ENCODE results near the gene TBX1. TPM values are rescaled to one million over a fixed set of nuclear protein-coding genes. Genes with fewer than 3 reads are reported as not detected.

The TBX1 gene
- total and polyA plus RNA-seq, 2 of the 13 experiments (the other 11 are each of a cell fraction or from before 2014, with no cell fraction given): not detected

- POLR2A ChIA-PET: no interaction called here
- ATAC-seq: no peak
- no peak for DNase-seq (ENCODE audit: low spot score)
- intact Hi-C loops (cut with micrococcal nuclease; ENCODE audit: unreplicated experiment): no loop called here
- Histone ChIP-seq H3K36me3 (replicated peaks in 1 of 2; ENCODE audit: control insufficient read depth in 1 of 2, insufficient read depth in 2 of 2, low read length in 2 of 2) (no peaks in the 10 kb centered on the region), H3K9ac (ENCODE audit: insufficient read depth, low read depth, low read length) (no peak overlapping the region), H3K4me1 (ENCODE audit: insufficient read depth, low read length) (no peaks in the 10 kb centered on the region), H2AFZ (ENCODE audit: low read length) (no peak overlapping the region), H3K27ac (ENCODE audit: extremely low read length, insufficient read depth, low read length) (no peak overlapping the region), H3K27me3 (ENCODE audit: control insufficient read depth in 1 of 2, insufficient read depth in 2 of 2, low read length in 2 of 2) (no peaks in the 10 kb centered on the region), H4K20me1 (ENCODE audit: insufficient read depth, low read length) (no peaks in the 10 kb centered on the region), H3K79me2 (ENCODE audit: insufficient read depth, low read length) (no peaks in the 10 kb centered on the region), H3K9me3 (ENCODE audit: low read length) (no peaks in the 10 kb centered on the region), H3K4me3 (replicated peaks in 1 of 3; ENCODE audit: insufficient read depth in 1 of 3, low read depth in 2 of 3, low read length in 3 of 3) (no peak overlapping the region), H3K4me2 (ENCODE audit: low read depth, low read length) (no peak overlapping the region)
- CTCF ChIA-PET (ENCODE audit: low intra/inter-chr PET ratio, low total read pairs): no interaction called here
- no peak for FAIRE-seq
- in situ Hi-C loops (cut with HindIII; ENCODE audit: extremely low pct_ligation_motif_present, low pct_unique_long_range_greater_than_20kb): no loop called here
- 88% methylated on average over 7 of the region's 8 CpGs for WGBS (ENCODE audit: low lambda C conversion rate)
- no TSS peak for BruUV-seq (replicated peaks)
- TF ChIP-seq PAWR (CRISPR knock-in tag; IDR thresholded peaks at IDR 0.05; ENCODE audit: borderline replicate concordance) (no peak), ZNF691 (CRISPR knock-in tag; IDR thresholded peaks at IDR 0.05; ENCODE audit: borderline replicate concordance, low read depth) (no peak), MEIS1 (CRISPR knock-in tag; IDR thresholded peaks at IDR 0.05; ENCODE audit: borderline replicate concordance) (no peak), ZC3H13 (CRISPR knock-in tag; IDR thresholded peaks at IDR 0.05) (no peak), POLR2A (IDR thresholded peaks at IDR 0.05; ENCODE audit: insufficient read depth in 1 of 2, low read depth in 2 of 2, low read length in 2 of 2) (no peak), TRIM24 (CRISPR knock-in tag; IDR thresholded peaks at IDR 0.05) (no peak), REPIN1 (CRISPR knock-in tag; IDR thresholded peaks at IDR 0.05; ENCODE audit: borderline replicate concordance, low read depth) (no peak), TCF12 (IDR thresholded peaks at IDR 0.05) (no peak), TCF12 (CRISPR knock-in tag; IDR thresholded peaks at IDR 0.05) (no peak), NRL (CRISPR knock-in tag; IDR thresholded peaks at IDR 0.05; ENCODE audit: borderline replicate concordance) (no peak)
- TF ChIP-seq, protein P1, sequence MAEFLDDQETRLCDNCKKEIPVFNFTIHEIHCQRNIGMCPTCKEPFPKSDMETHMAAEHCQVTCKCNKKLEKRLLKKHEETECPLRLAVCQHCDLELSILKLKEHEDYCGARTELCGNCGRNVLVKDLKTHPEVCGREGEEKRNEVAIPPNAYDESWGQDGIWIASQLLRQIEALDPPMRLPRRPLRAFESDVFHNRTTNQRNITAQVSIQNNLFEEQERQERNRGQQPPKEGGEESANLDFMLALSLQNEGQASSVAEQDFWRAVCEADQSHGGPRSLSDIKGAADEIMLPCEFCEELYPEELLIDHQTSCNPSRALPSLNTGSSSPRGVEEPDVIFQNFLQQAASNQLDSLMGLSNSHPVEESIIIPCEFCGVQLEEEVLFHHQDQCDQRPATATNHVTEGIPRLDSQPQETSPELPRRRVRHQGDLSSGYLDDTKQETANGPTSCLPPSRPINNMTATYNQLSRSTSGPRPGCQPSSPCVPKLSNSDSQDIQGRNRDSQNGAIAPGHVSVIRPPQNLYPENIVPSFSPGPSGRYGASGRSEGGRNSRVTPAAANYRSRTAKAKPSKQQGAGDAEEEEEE (CRISPR knock-in tag; IDR thresholded peaks at IDR 0.05; ENCODE audit: borderline replicate concordance): no peak
Measured at GRCh38 chr22:19805821-19806212, 45.2 kb downstream of the TBX1 start.
